ENCODE data around the gene ALOX12B. TPM values are rescaled to one million over a fixed set of nuclear protein-coding genes. Genes with fewer than 3 reads are reported as not detected.

Gene ALOX12B
- 0.70 TPM in 1 of 3 replicates, not detected in the others for total RNA-seq

- no peaks in the 10 kb centered on the region for H3K9me3 Mint-ChIP-seq
- no peak for DNase-seq (ENCODE audit: low spot score in 2 of 2, unreplicated experiment in 2 of 2)
- H3K27me3 Mint-ChIP-seq (ENCODE audit: low read depth) = peaks cover 90% of the 10 kb centered on the region
- H3K4me3 Mint-ChIP-seq = no peak within 1 kb of the TSS
- TF ChIP-seq CTCF (IDR thresholded peaks at IDR 0.05; ENCODE audit: unreplicated experiment) = no peak
- H3K27ac Mint-ChIP-seq = no peak within 1 kb of the TSS
- H3K36me3 Mint-ChIP-seq = no peaks in the 10 kb centered on the region
- H3K4me1 Mint-ChIP-seq = no peaks in the 10 kb centered on the region
Measured at GRCh38 chr17:8087075-8087951, at the start of gene ALOX12B. Gene ALOX12B, minus strand, starts transcription at chr17:8087716. Its CDS starts 274 bp downstream, at chr17:8087442.

- Mint-ChIP-seq H3K36me3 (no peaks in the 10 kb centered on the region), H3K27ac (no peak overlapping the region), H3K9me3 (no peaks in the 10 kb centered on the region), H3K27me3 (ENCODE audit: low read depth) (peaks cover 20% of the 10 kb centered on the region), H3K4me3 (no peak overlapping the region), H3K4me1 (no peaks in the 10 kb centered on the region)
- DNase-seq (ENCODE audit: low spot score in 2 of 2, unreplicated experiment in 2 of 2) = no peak
- TF ChIP-seq CTCF (IDR thresholded peaks at IDR 0.05; ENCODE audit: unreplicated experiment) = no peak
Measured at GRCh38 chr17:8133941-8134340, 46.4 kb upstream of the ALOX12B start.

GRCh38 chr17:8133399-8133798 is 45.9 kb upstream of the ALOX12B start:
- Mint-ChIP-seq H3K27me3 (ENCODE audit: low read depth) (peaks cover 23% of the 10 kb centered on the region), H3K4me3 (no peak overlapping the region), H3K27ac (no peak overlapping the region), H3K4me1 (no peaks in the 10 kb centered on the region), H3K36me3 (no peaks in the 10 kb centered on the region), H3K9me3 (no peaks in the 10 kb centered on the region)
- no peak for TF ChIP-seq CTCF (IDR thresholded peaks at IDR 0.05; ENCODE audit: unreplicated experiment)
- DNase-seq (ENCODE audit: low spot score in 2 of 2, unreplicated experiment in 2 of 2) = no peak

GRCh38 chr17:8131844-8132441 is 44.4 kb upstream of the ALOX12B start:
- no peak for TF ChIP-seq CTCF (IDR thresholded peaks at IDR 0.05; ENCODE audit: unreplicated experiment)
- Mint-ChIP-seq H3K36me3 (no peaks in the 10 kb centered on the region), H3K4me3 (no peak overlapping the region), H3K9me3 (no peaks in the 10 kb centered on the region), H3K4me1 (peaks cover 4% of the 10 kb centered on the region), H3K27ac (no peak overlapping the region), H3K27me3 (ENCODE audit: low read depth) (peaks cover 29% of the 10 kb centered on the region)
- DNase-seq (ENCODE audit: low spot score in 2 of 2, unreplicated experiment in 2 of 2) = no peak

- H3K36me3 Mint-ChIP-seq = no peaks in the 10 kb centered on the region
- no peak for TF ChIP-seq CTCF (IDR thresholded peaks at IDR 0.05; ENCODE audit: unreplicated experiment)
- no peak overlapping the region for H3K27ac Mint-ChIP-seq
- no peaks in the 10 kb centered on the region for H3K9me3 Mint-ChIP-seq
- no peak for DNase-seq (ENCODE audit: low spot score in 2 of 2, unreplicated experiment in 2 of 2)
- H3K27me3 Mint-ChIP-seq (ENCODE audit: low read depth) = peaks cover 57% of the 10 kb centered on the region
- no peak overlapping the region for H3K4me3 Mint-ChIP-seq
- H3K4me1 Mint-ChIP-seq = peaks cover 28% of the 10 kb centered on the region
Measured at GRCh38 chr17:8128125-8128784, 40.7 kb upstream of the ALOX12B start.
